KG1 (cell line): ENCODE results near the gene NUDT22.

Source experiments
- DNase-seq: peaks from one replicate; lab custom pipeline; 2025; lab: John Stamatoyannopoulos, UW

NUDT22 gene

GRCh38 chr11:64256300-64256699 lies 30.2 kb downstream of the NUDT22 start:
- no peak for DNase-seq

GRCh38 chr11:64258356-64258755 lies 32.3 kb downstream of the NUDT22 start:
- DNase-seq = no peak

GRCh38 chr11:64258946-64259532 lies 33.0 kb downstream of the NUDT22 start:
- no peak for DNase-seq

- no peak for DNase-seq
Measured at GRCh38 chr11:64259533-64260067, 33.5 kb downstream of the NUDT22 start.

- DNase-seq = no peak
Measured at GRCh38 chr11:64260147-64260708, 34.2 kb downstream of the NUDT22 start.

GRCh38 chr11:64261556-64262080 lies 35.5 kb downstream of the NUDT22 start:
- no peak for DNase-seq

- DNase-seq = no peak
Measured at GRCh38 chr11:64262271-64263002, 36.4 kb downstream of the NUDT22 start.

- no peak for DNase-seq
Measured at GRCh38 chr11:64263021-64263946, 37.2 kb downstream of the NUDT22 start.

GRCh38 chr11:64263947-64264317 lies 37.9 kb downstream of the NUDT22 start:
- DNase-seq = no peak

- no peak for DNase-seq
Measured at GRCh38 chr11:64264371-64264852, 38.3 kb downstream of the NUDT22 start.

GRCh38 chr11:64265176-64266160 lies 39.4 kb downstream of the NUDT22 start:
- DNase-seq = no peak

- no peak for DNase-seq
Measured at GRCh38 chr11:64266339-64266738, 40.3 kb downstream of the NUDT22 start.

- no peak for DNase-seq
Measured at GRCh38 chr11:64267207-64267945, 41.3 kb downstream of the NUDT22 start.

- DNase-seq = no peak
Measured at GRCh38 chr11:64268025-64268892, 42.2 kb downstream of the NUDT22 start.

- DNase-seq = no peak
Measured at GRCh38 chr11:64268893-64269539, 42.9 kb downstream of the NUDT22 start.

GRCh38 chr11:64269540-64270220 lies 43.6 kb downstream of the NUDT22 start:
- peak; percentile 99 for DNase-seq

- DNase-seq = no peak
Measured at GRCh38 chr11:64275031-64275800, 49.1 kb downstream of the NUDT22 start.
